HG03460 (cell line): ENCODE measurements around the gene SPATS1.

ENCODE experiments used
- ATAC-seq: cut with Tn5 transposase; IDR thresholded peaks from one replicate; pipeline ENCODE4 v1.9.1; 2021; ENCODE audit not compliant: unreplicated experiment

The SPATS1 gene

GRCh38 chr6:44342489-44342888 is at the start of gene SPATS1:
SPATS1 (plus strand) TSS chr6:44342650; CDS start chr6:44343096, 446 bp downstream.
- ATAC-seq, result no peak

GRCh38 chr6:44292661-44293365 is 49.6 kb upstream of the SPATS1 start:
- ATAC-seq, result no peak

GRCh38 chr6:44294832-44295791 is 47.3 kb upstream of the SPATS1 start:
- ATAC-seq, result no peak

- no peak for ATAC-seq
These were observed 45.1 kb upstream of the SPATS1 start for GRCh38 chr6:44297063-44298038.

GRCh38 chr6:44298055-44298803 is 44.2 kb upstream of the SPATS1 start:
- no peak for ATAC-seq

- ATAC-seq, result no peak
These were observed 43.6 kb upstream of the SPATS1 start for GRCh38 chr6:44298864-44299263.

GRCh38 chr6:44300292-44300823 is 42.1 kb upstream of the SPATS1 start:
- ATAC-seq, result no peak

- no peak for ATAC-seq
These were observed 41.3 kb upstream of the SPATS1 start for GRCh38 chr6:44301106-44301505.

- no peak for ATAC-seq
These were observed 40.5 kb upstream of the SPATS1 start for GRCh38 chr6:44301782-44302564.

GRCh38 chr6:44302856-44303255 is 39.6 kb upstream of the SPATS1 start:
- ATAC-seq, result no peak

- ATAC-seq, result no peak
These were observed 38.6 kb upstream of the SPATS1 start for GRCh38 chr6:44303842-44304241.

GRCh38 chr6:44304282-44305199 is 37.9 kb upstream of the SPATS1 start:
- ATAC-seq, result no peak

GRCh38 chr6:44305200-44305725 is 37.2 kb upstream of the SPATS1 start:
- no peak for ATAC-seq

GRCh38 chr6:44306710-44307109 is 35.7 kb upstream of the SPATS1 start:
- no peak for ATAC-seq

GRCh38 chr6:44307217-44307616 is 35.2 kb upstream of the SPATS1 start:
- no peak for ATAC-seq

GRCh38 chr6:44309092-44309491 is 33.4 kb upstream of the SPATS1 start:
- ATAC-seq, result no peak

- ATAC-seq, result no peak
These were observed 32.8 kb upstream of the SPATS1 start for GRCh38 chr6:44309631-44310030.

GRCh38 chr6:44310241-44310640 is 32.2 kb upstream of the SPATS1 start:
- ATAC-seq, result no peak
